ENCODE data around the gene MRPL52.
"Not testable (repeated sequence)": the region's sequence is repeated elsewhere in the genome, so short reads cannot be mapped to it uniquely, and the experiment has no call there.

DNA sequence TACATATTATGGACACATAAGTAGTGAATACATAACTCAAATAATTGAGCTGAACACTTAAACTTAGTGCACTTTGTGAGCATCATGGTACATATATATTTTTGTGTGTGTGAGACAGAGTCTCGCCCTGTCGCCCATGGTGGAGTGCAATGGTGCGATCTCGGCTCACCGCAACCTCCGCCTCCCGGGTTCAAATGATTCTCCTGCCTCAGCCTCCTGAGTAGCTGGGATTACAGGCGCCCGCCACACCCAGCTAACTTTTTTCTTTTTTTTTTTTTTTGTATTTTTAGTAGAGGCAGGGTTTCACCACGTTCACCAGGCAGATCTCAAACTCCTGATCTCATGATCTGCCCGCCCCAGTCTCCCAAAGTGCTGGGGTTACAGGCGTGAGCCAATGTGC, 22.5 kb downstream of the MRPL52 start:
- TF ChIP-seq, protein P1, sequence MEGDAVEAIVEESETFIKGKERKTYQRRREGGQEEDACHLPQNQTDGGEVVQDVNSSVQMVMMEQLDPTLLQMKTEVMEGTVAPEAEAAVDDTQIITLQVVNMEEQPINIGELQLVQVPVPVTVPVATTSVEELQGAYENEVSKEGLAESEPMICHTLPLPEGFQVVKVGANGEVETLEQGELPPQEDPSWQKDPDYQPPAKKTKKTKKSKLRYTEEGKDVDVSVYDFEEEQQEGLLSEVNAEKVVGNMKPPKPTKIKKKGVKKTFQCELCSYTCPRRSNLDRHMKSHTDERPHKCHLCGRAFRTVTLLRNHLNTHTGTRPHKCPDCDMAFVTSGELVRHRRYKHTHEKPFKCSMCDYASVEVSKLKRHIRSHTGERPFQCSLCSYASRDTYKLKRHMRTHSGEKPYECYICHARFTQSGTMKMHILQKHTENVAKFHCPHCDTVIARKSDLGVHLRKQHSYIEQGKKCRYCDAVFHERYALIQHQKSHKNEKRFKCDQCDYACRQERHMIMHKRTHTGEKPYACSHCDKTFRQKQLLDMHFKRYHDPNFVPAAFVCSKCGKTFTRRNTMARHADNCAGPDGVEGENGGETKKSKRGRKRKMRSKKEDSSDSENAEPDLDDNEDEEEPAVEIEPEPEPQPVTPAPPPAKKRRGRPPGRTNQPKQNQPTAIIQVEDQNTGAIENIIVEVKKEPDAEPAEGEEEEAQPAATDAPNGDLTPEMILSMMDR (IDR thresholded peaks at IDR 0.05) = not testable (repeated sequence)
- TF ChIP-seq POLR2A (IDR thresholded peaks at IDR 0.05; ENCODE audit: low read depth); EP300 (IDR thresholded peaks at IDR 0.05): not testable (repeated sequence)

All from esophagus muscularis mucosa (tissue), 4 donors.